OCI-LY7 (cell line): ENCODE data around the gene MXRA8. TPM values are rescaled to one million over a fixed set of nuclear protein-coding genes. Genes with fewer than 3 reads are reported as not detected.

ENCODE experiments used
- BruUV-seq: library from RNA; stranded (reverse); fragments of 400-500 nt; replicated peaks from 2 replicates; lab custom pipeline; 2021; lab: Mats Ljungman, UMichigan
- CTCF ChIA-PET: fragments of 300-600 bp; sonication (Branson Sonifier 250); formaldehyde crosslinking; loops from one replicate; lab custom pipeline; 2022; ENCODE audit warnings: antibody characterized with exemption; ENCODE audit not compliant: unreplicated experiment; lab: Charles Lee
- POLR2A ChIA-PET: fragments of 300-600 bp; sonication (Branson Sonifier 250); formaldehyde crosslinking; loops from one replicate; lab custom pipeline; 2022; ENCODE audit warnings: antibody characterized with exemption; lab: Charles Lee
- DNase-seq: peaks from one replicate; pipeline ENCODE4 v3.0.0-alpha.2; 2015; ENCODE audit warnings: low spot score
- H2AFZ ChIP-seq: fragments of 200-600 bp; sonication (generic), shearing (Covaris generic); 2 replicates; pipeline ENCODE4 v1.6.1; 2014; ENCODE audit warnings: mild to moderate bottlenecking, antibody characterized with exemption, low read length, moderate library complexity
- H3K27ac ChIP-seq: fragments of 200-600 bp; sonication (generic); 2 replicates; pipeline ENCODE4 v1.5.1; 2014; ENCODE audit warnings: mixed run types, low read depth, mild to moderate bottlenecking, moderate library complexity, low read length, inconsistent platforms; ENCODE audit not compliant: poor library complexity, severe bottlenecking
- H3K36me3 ChIP-seq: fragments of 200-600 bp; sonication (generic); 2 replicates; pipeline ENCODE4 v1.6.1; 2014; ENCODE audit warnings: mild to moderate bottlenecking, antibody characterized with exemption, low read length, moderate library complexity, mixed read lengths; ENCODE audit not compliant: insufficient read depth
- H3K4me1 ChIP-seq: fragments of 200-600 bp; sonication (generic); 2 replicates; pipeline ENCODE4 v1.5.1; 2014; ENCODE audit warnings: mild to moderate bottlenecking, low read length; ENCODE audit not compliant: insufficient read depth, poor library complexity, severe bottlenecking
- H3K4me2 ChIP-seq: fragments of 200-600 bp; sonication (generic); 2 replicates; pipeline ENCODE4 v1.6.1; 2014; ENCODE audit warnings: mild to moderate bottlenecking, low read length
- H3K4me3 ChIP-seq: fragments of 200-600 bp; sonication (generic); 2 replicates; pipeline ENCODE4 v1.5.1; 2014; ENCODE audit warnings: mild to moderate bottlenecking, low read depth, low read length; ENCODE audit not compliant: poor library complexity, severe bottlenecking
- H3K79me2 ChIP-seq: fragments of 200-600 bp; sonication (generic); 2 replicates; pipeline ENCODE4 v1.6.1; 2016; ENCODE audit warnings: low read depth, mild to moderate bottlenecking, low read length, moderate library complexity, mixed read lengths; ENCODE audit not compliant: insufficient read depth
- H3K9me2 ChIP-seq: fragments of 200-600 bp; sonication (generic); 2 replicates; pipeline ENCODE4 v1.6.1; 2016; ENCODE audit warnings: mild to moderate bottlenecking, low read length, mixed read lengths; ENCODE audit not compliant: insufficient read depth
- H3K9me3 ChIP-seq: fragments of 200-600 bp; sonication (generic); 2 replicates; pipeline ENCODE4 v1.6.1; 2014; ENCODE audit warnings: mild to moderate bottlenecking, mixed run types, low read length, mixed read lengths
- H4K20me1 ChIP-seq: fragments of 200-600 bp; sonication (generic); 2 replicates; pipeline ENCODE4 v1.6.1; 2014; ENCODE audit warnings: mild to moderate bottlenecking, antibody characterized with exemption, low read length, moderate library complexity, mixed read lengths; ENCODE audit not compliant: insufficient read depth
- EZH2phosphoT487 ChIP-seq: fragments of 200-600 bp; sonication (generic); IDR thresholded peaks from 2 replicates; pipeline ENCODE4 v1.6.1; 2018; ENCODE audit warnings: low read depth, borderline replicate concordance, mild to moderate bottlenecking, mixed run types, antibody characterized with exemption, low read length, moderate library complexity, mixed read lengths
- intact Hi-C: fragments of 100-400 bp; cut with micrococcal nuclease; formaldehyde crosslinking; loops from one replicate; pipeline ENCODE4 v1.10.0; 2022; ENCODE audit not compliant: unreplicated experiment
- total RNA-seq, 2 experiments: library from RNA; depleted of rRNA in 1 of 2; stranded (reverse); fragments of >200 nt in 1 of 2; shearing (Covaris generic) in 1 of 2; gene quantifications; 2 replicates each; pipeline ENCODE4 v1.2.3, GENCODE V29; 2014 to 2022
- TF ChIP-seq, protein P1 (sequence below): fragments of 200-600 bp; sonication (generic); conservative IDR thresholded peaks from 2 replicates; pipeline ENCODE4 v1.5.1; 2014; ENCODE audit warnings: mild to moderate bottlenecking, antibody characterized with exemption, low read length, moderate library complexity, mixed read lengths

The MXRA8 gene
- total RNA-seq, 2 experiments from 2014 or later = not detected

DNA sequence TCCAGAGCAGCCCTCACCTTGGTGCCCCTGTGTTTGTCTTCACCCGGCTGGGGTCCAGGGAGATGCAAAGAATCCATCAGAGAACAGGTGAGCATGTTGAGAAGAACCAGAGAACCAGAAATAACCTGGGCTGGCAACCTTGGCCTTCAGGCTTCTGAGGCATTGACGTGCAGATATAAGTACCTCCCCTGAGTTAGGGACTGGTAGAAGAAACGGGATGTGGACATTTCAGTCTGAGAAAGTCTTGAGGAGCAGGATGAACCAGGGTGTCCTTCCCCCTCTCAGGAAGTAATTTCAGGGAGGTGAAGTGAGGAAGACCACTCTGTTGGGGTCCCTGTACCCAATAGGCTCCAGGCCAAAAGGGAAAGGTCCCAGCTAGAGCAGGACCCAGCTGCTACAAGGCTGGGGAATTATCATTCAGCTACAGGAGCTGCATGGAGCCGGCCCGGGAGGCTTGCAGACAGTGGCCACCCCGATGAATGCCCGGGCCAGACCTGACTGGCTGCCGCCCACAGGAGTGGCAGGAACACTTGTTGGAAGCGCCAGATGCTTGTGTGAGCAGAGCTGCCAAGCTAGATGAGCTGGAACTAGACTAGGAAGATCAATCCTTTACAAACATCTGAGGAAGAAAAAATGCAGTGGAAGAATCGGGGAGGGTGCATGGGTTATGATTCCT, 18.3 kb upstream of the MXRA8 start:
- H3K4me3 ChIP-seq = peak overlapping the region; percentile 99
- no peaks in the 10 kb centered on the region for H3K9me3 ChIP-seq
- H3K4me2 ChIP-seq = peak overlapping the region; percentile 64
- no peaks in the 10 kb centered on the region for H3K9me2 ChIP-seq
- no peaks in the 10 kb centered on the region for H4K20me1 ChIP-seq
- peaks cover 22% of the 10 kb centered on the region for H3K79me2 ChIP-seq
- TF ChIP-seq, protein P1, sequence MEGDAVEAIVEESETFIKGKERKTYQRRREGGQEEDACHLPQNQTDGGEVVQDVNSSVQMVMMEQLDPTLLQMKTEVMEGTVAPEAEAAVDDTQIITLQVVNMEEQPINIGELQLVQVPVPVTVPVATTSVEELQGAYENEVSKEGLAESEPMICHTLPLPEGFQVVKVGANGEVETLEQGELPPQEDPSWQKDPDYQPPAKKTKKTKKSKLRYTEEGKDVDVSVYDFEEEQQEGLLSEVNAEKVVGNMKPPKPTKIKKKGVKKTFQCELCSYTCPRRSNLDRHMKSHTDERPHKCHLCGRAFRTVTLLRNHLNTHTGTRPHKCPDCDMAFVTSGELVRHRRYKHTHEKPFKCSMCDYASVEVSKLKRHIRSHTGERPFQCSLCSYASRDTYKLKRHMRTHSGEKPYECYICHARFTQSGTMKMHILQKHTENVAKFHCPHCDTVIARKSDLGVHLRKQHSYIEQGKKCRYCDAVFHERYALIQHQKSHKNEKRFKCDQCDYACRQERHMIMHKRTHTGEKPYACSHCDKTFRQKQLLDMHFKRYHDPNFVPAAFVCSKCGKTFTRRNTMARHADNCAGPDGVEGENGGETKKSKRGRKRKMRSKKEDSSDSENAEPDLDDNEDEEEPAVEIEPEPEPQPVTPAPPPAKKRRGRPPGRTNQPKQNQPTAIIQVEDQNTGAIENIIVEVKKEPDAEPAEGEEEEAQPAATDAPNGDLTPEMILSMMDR = no peak
- CTCF ChIA-PET = no interaction called here
- no TSS peak for BruUV-seq
- DNase-seq = no peak
- POLR2A ChIA-PET = interaction anchor here (0.5 to 0.6 kb wide), 2 partner anchors 121 to 736 kb away, joined by 3 read pairs; no protein-coding TSS in a partner anchor
- H3K27ac ChIP-seq = peak overlapping the region; percentile 75
- H3K36me3 ChIP-seq = peaks cover 50% of the 10 kb centered on the region
- intact Hi-C loops = no loop called here
- peaks cover 34% of the 10 kb centered on the region for H3K4me1 ChIP-seq
- no peak overlapping the region for H2AFZ ChIP-seq

DNA sequence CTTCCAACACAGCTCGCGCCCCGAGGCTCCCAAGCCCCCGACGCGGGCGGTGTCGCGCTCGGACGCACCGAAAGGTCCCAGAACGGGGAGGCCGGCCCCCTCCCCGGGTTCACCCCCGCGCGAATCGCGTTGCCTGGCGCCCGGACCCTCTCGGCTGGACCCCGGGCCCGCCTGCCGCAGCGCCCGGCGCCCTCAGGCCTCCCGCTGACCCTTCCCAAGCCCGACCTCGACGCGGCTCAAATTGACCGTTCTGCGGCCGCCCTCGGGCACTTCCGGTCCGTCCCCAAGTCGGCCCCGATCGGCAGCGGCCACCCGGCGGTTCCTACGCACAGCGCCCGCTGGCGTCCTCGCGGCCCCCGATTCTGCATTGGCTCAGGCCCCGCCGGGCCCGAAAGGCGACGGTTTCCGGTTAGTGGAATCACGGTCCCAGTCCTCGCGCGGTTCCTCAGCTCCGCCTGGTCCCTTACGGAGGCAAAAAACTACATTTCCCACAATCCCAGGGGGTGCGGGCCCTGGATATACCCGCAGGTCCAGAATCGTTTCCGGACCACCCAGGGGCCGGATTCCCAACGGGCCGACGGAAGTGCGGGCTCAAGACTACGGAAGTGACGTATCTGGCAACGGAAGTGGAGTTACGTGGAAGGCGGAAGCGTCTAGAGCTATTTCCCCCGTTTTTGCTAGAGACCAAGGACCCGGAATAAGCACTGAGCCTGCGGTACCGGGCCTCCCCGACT, 16.7 kb upstream of the MXRA8 start, which contains the start of gene AURKAIP1:
TSS of gene AURKAIP1 (minus strand) at position 279 of the 734 bp plus-strand sequence. CDS start 451 bp downstream, outside the sequence.
- peak within 1 kb of the TSS; percentile 50; the same call in 1 of the 2 replicates for H2AFZ ChIP-seq
- H3K9me2 ChIP-seq = no peaks in the 10 kb centered on the region
- peak within 1 kb of the TSS; percentile 99 for H3K4me3 ChIP-seq
- no peak for TF ChIP-seq EZH2phosphoT487
- TF ChIP-seq, protein P1 = peak; percentile 42; the same call in 1 of the 2 replicates
- ChIA-PET CTCF (interaction anchor here (0.6 kb wide), 1 partner anchor 306 kb away, joined by 4 read pairs; no protein-coding TSS in a partner anchor), POLR2A (interaction anchor here (0.8 to 0.9 kb wide), 3 partner anchors 24 to 87 kb away, joined by 3 to 4 read pairs (median 3); partner anchors contain the start of gene CCNL2)
- H3K79me2 ChIP-seq = peaks cover 20% of the 10 kb centered on the region
- no peaks in the 10 kb centered on the region for H4K20me1 ChIP-seq
- BruUV-seq = no TSS peak
- intact Hi-C loops = loop anchor here (1.0 to 2.0 kb wide), 2 partner anchors 24 to 50 kb away; partner anchors contain the start of genes CCNL2, CPTP and INTS11
- DNase-seq = peak; percentile 100
- peaks cover 47% of the 10 kb centered on the region for H3K36me3 ChIP-seq
- peak within 1 kb of the TSS; percentile 75 for H3K27ac ChIP-seq
- peaks cover 38% of the 10 kb centered on the region for H3K4me1 ChIP-seq
- H3K9me3 ChIP-seq = no peaks in the 10 kb centered on the region
- H3K4me2 ChIP-seq = peak within 1 kb of the TSS; percentile 94
